Measurements from ENCODE around the gene RNF227. TPM values are rescaled to one million over a fixed set of nuclear protein-coding genes. Genes with fewer than 3 reads are reported as not detected.

Gene RNF227
- total and polyA plus RNA-seq, 10 of the 15 experiments (the other 5 are each of a cell fraction or from before 2014, with no cell fraction given): 0.49 to 5.0 (median 1.3) TPM

DNA sequence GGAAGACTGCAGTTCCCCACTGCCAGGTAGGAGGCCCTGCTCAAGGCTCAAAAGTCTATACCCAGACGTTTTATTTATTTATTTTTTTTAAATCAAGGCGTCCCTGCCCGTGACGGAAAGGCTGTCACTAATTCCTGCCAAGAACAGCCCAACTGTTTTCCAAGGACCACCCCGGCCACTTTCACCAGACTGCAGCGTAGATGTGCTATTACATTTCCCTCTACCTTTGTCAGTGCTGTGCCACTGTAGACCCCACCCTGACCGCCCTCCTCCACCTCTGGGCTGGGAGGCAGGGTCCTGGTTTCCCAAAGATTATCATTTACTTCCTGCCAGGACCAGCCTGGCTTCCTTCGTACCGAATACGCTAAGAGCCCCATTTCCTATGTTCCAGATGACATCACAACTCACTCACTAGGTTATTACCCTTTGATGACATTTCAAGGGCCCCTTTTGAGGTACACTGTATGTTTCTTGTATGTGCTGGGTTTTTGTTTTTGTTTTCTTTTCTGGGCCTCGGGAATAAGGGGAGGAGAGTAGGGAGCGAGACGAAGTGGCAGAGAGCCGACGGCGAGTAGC lies 6.3 kb upstream of the RNF227 start:
- H3K4me2 ChIP-seq (ENCODE audit: control insufficient read depth, insufficient read depth): peak overlapping the region; percentile 87
- ChIA-PET SMC1A (ENCODE audit: uncharacterized antibody, unreplicated experiment) (interaction anchor here (0.6 to 1.3 kb wide), 3 partner anchors 12 to 99 kb away, joined by 3 read pairs; no protein-coding TSS in a partner anchor), CTCF (interaction anchor here (1.0 to 2.3 kb wide), 7 partner anchors 10 to 307 kb away, joined by 3 to 10 read pairs (median 4); partner anchors contain the start of gene FXR2), RAD21 (ENCODE audit: unreplicated experiment) (interaction anchor here (0.9 kb wide), 1 partner anchor 10 kb away, joined by 4 read pairs; the partner anchor contains the start of genes CNTROB and TRAPPC1), POLR2A (interaction anchor here (1.4 kb wide), 1 partner anchor 10 kb away, joined by 7 read pairs; the partner anchor contains the start of genes CNTROB and TRAPPC1)
- no peak overlapping the region for H3K27ac ChIP-seq (ENCODE audit: control insufficient read depth, insufficient read depth)
- ATAC-seq (peak; percentile 33; the same call in 2 of the 3 replicates), DNase-seq (ENCODE audit: low read depth, low spot score) (no peak), FAIRE-seq (no peak)
- no TSS peak for BruUV-seq (replicated peaks)
- no peaks in the 10 kb centered on the region for H3K27me3 ChIP-seq (replicated peaks in 1 of 2; ENCODE audit: control insufficient read depth in 2 of 2, insufficient read depth in 2 of 2, low read length in 1 of 2)
- 59% methylated on average over 16 of the region's 16 CpGs for WGBS (ENCODE audit: insufficient coverage, insufficient replicate concordance, low lambda C conversion rate, missing lambda C conversion rate)
- in situ Hi-C loops (cut with MboI): no loop called here
- intact Hi-C loops (cut with micrococcal nuclease; ENCODE audit: unreplicated experiment): no loop called here
- H3K4me3 ChIP-seq: no peak overlapping the region; the same call in 1 of the 2 replicates
- H3K4me1 ChIP-seq (ENCODE audit: control insufficient read depth, insufficient read depth, low read length): peaks cover 7% of the 10 kb centered on the region
- H3K79me2 ChIP-seq (ENCODE audit: control insufficient read depth, insufficient read depth, low read length): no peaks in the 10 kb centered on the region
- H2AFZ ChIP-seq (ENCODE audit: control insufficient read depth, low read depth, low read length): peak overlapping the region; percentile 61
- no peaks in the 10 kb centered on the region; a peak in 1 of 4 replicates for H3K36me3 ChIP-seq (ENCODE audit: control insufficient read depth in 2 of 2, insufficient read depth in 2 of 2, low read length in 1 of 2)
- TF ChIP-seq ATF7 (IDR thresholded peaks at IDR 0.05; ENCODE audit: low read depth) (peak; percentile 47; the same call in 1 of the 2 replicates), BHLHE40 (IDR thresholded peaks at IDR 0.05; ENCODE audit: borderline replicate concordance in 1 of 2, low read depth in 2 of 2, low read length in 1 of 2) (no peak), ZBED1 (IDR thresholded peaks at IDR 0.05; ENCODE audit: borderline replicate concordance) (no peak), CREB1 (IDR thresholded peaks at IDR 0.05; ENCODE audit: low read depth) (peak; percentile 24; the same call in 1 of the 2 replicates)
- TF ChIP-seq, protein P1, sequence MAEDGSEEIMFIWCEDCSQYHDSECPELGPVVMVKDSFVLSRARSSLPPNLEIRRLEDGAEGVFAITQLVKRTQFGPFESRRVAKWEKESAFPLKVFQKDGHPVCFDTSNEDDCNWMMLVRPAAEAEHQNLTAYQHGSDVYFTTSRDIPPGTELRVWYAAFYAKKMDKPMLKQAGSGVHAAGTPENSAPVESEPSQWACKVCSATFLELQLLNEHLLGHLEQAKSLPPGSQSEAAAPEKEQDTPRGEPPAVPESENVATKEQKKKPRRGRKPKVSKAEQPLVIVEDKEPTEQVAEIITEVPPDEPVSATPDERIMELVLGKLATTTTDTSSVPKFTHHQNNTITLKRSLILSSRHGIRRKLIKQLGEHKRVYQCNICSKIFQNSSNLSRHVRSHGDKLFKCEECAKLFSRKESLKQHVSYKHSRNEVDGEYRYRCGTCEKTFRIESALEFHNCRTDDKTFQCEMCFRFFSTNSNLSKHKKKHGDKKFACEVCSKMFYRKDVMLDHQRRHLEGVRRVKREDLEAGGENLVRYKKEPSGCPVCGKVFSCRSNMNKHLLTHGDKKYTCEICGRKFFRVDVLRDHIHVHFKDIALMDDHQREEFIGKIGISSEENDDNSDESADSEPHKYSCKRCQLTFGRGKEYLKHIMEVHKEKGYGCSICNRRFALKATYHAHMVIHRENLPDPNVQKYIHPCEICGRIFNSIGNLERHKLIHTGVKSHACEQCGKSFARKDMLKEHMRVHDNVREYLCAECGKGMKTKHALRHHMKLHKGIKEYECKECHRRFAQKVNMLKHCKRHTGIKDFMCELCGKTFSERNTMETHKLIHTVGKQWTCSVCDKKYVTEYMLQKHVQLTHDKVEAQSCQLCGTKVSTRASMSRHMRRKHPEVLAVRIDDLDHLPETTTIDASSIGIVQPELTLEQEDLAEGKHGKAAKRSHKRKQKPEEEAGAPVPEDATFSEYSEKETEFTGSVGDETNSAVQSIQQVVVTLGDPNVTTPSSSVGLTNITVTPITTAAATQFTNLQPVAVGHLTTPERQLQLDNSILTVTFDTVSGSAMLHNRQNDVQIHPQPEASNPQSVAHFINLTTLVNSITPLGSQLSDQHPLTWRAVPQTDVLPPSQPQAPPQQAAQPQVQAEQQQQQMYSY (CRISPR knock-in tag; IDR thresholded peaks at IDR 0.05): no peak
- H4K20me1 ChIP-seq (ENCODE audit: control insufficient read depth, insufficient read depth): no peaks in the 10 kb centered on the region
- peak overlapping the region; percentile 41; the same call in 1 of the 2 replicates for H3K9ac ChIP-seq (ENCODE audit: control insufficient read depth, insufficient read depth, low read length)
- no peaks in the 10 kb centered on the region for H3K9me3 ChIP-seq (replicated peaks; ENCODE audit: control insufficient read depth, insufficient read depth, low read length)

All from GM12878 (cell line).